22Rv1 (cell line): ENCODE data around the gene MAN1B1.

Experiments used
- H3K27ac ChIP-seq: fragments of 450-650 bp; 2 replicates; pipeline ENCODE4 v1.5.1; 2017
- CTCF ChIP-seq: fragments of 450-650 bp; IDR thresholded peaks from 2 replicates; pipeline ENCODE4 v1.5.1; 2017; ENCODE audit warnings: mild to moderate bottlenecking
- ZFX ChIP-seq: fragments of 450-650 bp; IDR thresholded peaks from 2 replicates; pipeline ENCODE4 v1.6.1; 2017; ENCODE audit warnings: antibody characterized with exemption, borderline replicate concordance

Gene MAN1B1

GRCh38 chr9:137111788-137112563, 25.2 kb downstream of the MAN1B1 start:
- peak overlapping the region; percentile 80 for H3K27ac ChIP-seq
- TF ChIP-seq ZFX (no peak), CTCF (no peak)

GRCh38 chr9:137112564-137113384, 26.0 kb downstream of the MAN1B1 start:
- peak overlapping the region; percentile 80 for H3K27ac ChIP-seq
- TF ChIP-seq CTCF: no peak
- TF ChIP-seq ZFX: no peak

- H3K27ac ChIP-seq: peak overlapping the region; percentile 80
- TF ChIP-seq ZFX (no peak), CTCF (no peak)
Observed at GRCh38 chr9:137113385-137114159, 26.8 kb downstream of the MAN1B1 start.

GRCh38 chr9:137114220-137114612, 27.4 kb downstream of the MAN1B1 start:
- TF ChIP-seq CTCF (no peak), ZFX (no peak)

GRCh38 chr9:137114613-137115393, 28.0 kb downstream of the MAN1B1 start, which contains the start of gene DPP7:
TSS of gene DPP7 (minus strand) at chr9:137114733. CDS start at chr9:137114713, 20 bp downstream.
- peak within 1 kb of the TSS; percentile 80 for H3K27ac ChIP-seq
- no peak for TF ChIP-seq ZFX
- TF ChIP-seq CTCF: no peak

More at GRCh38 chr9:137114220-137114612, 27.4 kb downstream of the MAN1B1 start:
- H3K27ac ChIP-seq: peak overlapping the region; percentile 80

- peak overlapping the region; percentile 80 for H3K27ac ChIP-seq
- no peak for TF ChIP-seq CTCF
- TF ChIP-seq ZFX: no peak
Observed at GRCh38 chr9:137115394-137116026, 28.7 kb downstream of the MAN1B1 start.
